GM20000 (cell line): ENCODE results near the gene NOBOX.
"Not testable (repeated sequence)": the region's sequence is repeated elsewhere in the genome, so short reads cannot be mapped to it uniquely, and the experiment has no call there.

Experiments used
- DNase-seq: peaks from one replicate; pipeline ENCODE4 v3.0.0; 2012; ENCODE audit warnings: low spot score
- CTCF ChIP-seq: IDR thresholded peaks from 2 replicates; pipeline ENCODE4 v1.5.1; 2012; ENCODE audit warnings: mild to moderate bottlenecking, control low read depth; ENCODE audit errors: extremely low read depth, missing control alignments

Gene NOBOX

GRCh38 chr7:144379776-144380384 lies 23.6 kb downstream of the NOBOX start:
- no peak for TF ChIP-seq CTCF
- DNase-seq = no peak

GRCh38 chr7:144378651-144379050 lies 24.8 kb downstream of the NOBOX start:
- TF ChIP-seq CTCF = no peak
- DNase-seq = no peak

GRCh38 chr7:144369221-144369620 lies 34.3 kb downstream of the NOBOX start:
- not testable (repeated sequence) for DNase-seq

- DNase-seq = not testable (repeated sequence)
Measured at GRCh38 chr7:144367250-144367649, 36.2 kb downstream of the NOBOX start.

- DNase-seq = not testable (repeated sequence)
Measured at GRCh38 chr7:144365523-144365922, 38.0 kb downstream of the NOBOX start.

- DNase-seq = not testable (repeated sequence)
Measured at GRCh38 chr7:144362061-144362460, 41.4 kb downstream of the NOBOX start.

GRCh38 chr7:144356860-144357259 lies 46.6 kb downstream of the NOBOX start:
- DNase-seq = not testable (repeated sequence)

- DNase-seq = not testable (repeated sequence)
Measured at GRCh38 chr7:144356185-144356584, 47.3 kb downstream of the NOBOX start.

- DNase-seq = not testable (repeated sequence)
Measured at GRCh38 chr7:144355176-144355822, 48.2 kb downstream of the NOBOX start, which contains the start of gene ARHGEF5. Gene ARHGEF5 (plus strand): TSS chr7:144355402. CDS start chr7:144362670, 7,268 bp downstream.

GRCh38 chr7:144351667-144352066 lies 51.8 kb downstream of the NOBOX start:
- not testable (repeated sequence) for DNase-seq

GRCh38 chr7:144348625-144349024 lies 54.9 kb downstream of the NOBOX start:
- DNase-seq = not testable (repeated sequence)
